NCI-H748 (cell line): ENCODE data around the gene LRRTM2.

Experiments
- DNase-seq: peaks from one replicate; lab custom pipeline; 2025; ENCODE audit not compliant: unreplicated experiment; lab: John Stamatoyannopoulos, UW

The LRRTM2 gene

GRCh38 chr5:138884094-138884493 lies 9.0 kb upstream of the LRRTM2 start:
- no peak for DNase-seq

DNA sequence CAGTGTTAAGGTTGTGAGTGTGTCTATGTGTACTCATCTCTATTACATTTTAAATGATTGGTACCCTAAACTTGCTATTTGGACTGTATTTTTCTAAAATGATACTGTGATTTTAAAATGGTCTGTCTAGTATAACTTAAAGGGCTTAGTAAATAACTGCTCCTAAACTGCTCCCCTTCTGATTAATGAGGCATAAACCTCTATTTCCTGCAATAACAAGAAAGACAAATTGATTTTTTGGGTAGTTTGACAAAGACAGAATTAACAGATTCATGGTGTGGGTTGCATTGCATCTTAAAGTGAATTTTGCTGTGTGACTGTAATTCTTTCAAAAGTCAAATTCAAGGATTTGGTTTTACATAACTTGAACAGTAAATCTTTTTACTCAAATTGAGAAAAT lies 8.1 kb upstream of the LRRTM2 start:
- no peak for DNase-seq

DNA sequence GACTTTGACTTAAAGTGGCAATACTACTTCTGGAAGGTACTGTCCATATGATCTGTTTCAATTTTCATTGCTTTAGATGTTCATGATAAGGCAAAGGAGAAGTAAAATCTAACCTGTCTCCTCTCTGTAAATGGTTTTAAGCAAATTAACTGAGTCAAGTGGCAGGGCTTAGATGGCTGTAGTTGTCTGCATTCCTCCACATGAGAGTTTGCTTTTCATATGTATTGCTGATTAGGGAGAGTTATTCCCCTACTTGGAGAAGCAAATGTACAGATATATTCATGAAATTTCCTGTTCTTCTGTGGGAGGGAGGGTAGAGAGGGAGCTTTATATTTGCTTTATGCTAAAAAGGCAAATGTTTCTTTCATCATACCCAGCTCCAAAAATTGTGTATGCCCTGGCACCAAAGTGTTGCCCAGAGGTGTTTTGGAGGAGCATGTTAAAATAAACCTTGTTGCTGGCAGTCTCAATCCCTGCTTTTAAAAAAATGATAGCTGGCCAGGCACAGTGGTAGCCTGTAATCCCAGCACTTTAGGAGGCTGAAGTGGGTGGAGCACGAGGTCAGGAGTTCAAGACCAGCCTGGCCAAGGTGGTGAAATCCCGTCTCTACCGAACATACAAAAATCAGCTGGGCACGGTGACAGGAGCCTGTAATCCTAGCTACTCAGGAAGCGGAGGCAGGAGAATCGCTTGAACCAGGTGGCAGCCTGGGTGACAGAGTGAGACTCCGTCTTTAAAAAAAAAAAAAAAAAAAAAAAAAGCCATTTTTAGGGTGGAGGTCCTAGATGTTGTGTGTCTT lies 3.5 kb upstream of the LRRTM2 start:
- no peak for DNase-seq

DNA sequence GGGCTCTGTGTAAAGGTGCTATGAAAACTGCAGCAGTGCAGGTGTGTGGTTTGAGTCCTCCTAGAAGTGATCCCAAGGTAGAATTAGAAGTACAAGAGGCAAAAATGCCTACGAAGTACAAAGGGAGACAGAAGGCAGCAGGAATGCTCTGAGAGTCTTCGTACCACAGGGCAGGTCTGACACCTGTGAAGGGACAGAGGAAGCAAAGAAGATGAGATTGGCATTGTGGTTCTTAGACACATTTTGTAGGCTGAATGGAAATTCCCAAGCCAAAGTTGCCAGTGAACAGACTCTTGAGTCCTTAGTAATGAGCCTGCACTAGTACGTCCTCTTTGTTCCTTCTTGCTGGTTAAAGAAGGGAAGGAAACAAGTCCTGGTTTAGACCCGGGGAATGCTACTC lies 1.7 kb upstream of the LRRTM2 start:
- DNase-seq, result no peak

DNA sequence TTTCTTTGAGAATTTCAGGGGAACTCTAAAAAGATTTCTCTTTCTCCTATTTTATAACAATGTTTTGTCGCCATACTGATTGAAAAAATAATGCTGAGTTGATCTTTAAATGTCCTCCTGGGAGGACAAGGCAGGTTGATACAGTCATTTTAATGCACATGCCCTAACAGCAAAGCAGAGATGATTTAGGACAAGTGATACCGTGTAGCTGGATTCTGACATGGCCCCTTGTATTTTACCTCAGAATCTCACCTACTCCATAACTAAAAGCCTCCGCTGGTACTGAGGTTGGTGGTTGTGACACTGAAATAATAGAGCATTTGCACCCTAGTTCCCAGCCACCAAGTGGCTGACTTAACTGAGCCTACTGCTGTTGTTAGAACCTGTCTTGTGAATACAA lies 811 bp upstream of the LRRTM2 start:
- DNase-seq, result no peak

DNA sequence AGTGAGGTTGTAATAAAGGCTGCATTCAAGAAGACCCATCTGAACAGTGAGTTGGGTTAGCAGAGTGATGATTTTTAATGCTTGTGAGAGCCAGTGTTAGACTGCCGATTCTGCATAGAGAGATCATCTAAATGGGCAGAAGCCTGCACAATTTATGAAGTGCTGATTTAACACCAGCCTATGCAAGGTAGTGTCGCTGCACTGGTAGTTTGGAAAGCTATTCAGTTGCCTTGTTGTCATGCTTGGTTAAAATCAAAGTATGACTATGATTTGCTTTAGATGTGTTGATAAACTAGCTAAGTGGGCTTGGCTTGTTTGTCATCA lies 379 bp upstream of the LRRTM2 start:
- no peak for DNase-seq

- DNase-seq, result no peak
Observed at GRCh38 chr5:138874241-138874640, 894 bp downstream of the LRRTM2 start.

DNA sequence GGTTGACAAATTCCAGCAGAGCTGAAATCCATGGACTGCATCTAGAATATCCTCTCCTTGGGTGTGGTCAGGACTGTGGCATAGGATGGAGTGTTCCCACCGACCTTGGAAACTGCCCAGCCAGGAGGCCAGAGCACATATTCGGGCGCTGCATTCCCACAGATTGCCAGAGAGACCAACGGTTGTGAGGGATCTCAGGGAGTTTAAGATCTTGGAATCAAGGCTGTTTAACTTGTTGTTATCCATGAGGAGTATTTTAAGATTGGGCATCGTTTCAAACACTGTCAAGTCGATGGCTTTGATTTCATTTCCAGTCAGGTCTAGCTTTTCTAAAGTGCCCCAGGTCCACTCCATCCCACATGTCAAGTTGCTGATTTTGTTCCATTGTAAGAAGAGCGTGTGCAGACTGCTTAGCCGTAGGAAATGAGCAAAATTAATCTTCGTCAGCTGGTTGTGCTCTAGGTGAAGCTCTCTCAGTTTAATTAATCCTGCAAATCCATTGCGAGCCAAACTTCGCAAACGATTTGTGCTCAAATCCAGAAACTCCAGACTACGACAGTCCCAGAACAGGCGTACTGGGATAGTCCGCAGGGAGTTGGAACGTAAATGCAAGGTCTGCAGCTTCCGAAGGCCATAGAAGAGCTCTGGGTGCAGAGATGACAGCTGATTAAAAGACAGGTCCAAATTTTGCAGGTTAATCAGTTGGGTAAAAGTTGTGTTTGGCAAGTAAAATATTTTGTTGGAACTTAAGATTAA lies 1.5 kb downstream of the LRRTM2 start:
- DNase-seq, result no peak

DNA sequence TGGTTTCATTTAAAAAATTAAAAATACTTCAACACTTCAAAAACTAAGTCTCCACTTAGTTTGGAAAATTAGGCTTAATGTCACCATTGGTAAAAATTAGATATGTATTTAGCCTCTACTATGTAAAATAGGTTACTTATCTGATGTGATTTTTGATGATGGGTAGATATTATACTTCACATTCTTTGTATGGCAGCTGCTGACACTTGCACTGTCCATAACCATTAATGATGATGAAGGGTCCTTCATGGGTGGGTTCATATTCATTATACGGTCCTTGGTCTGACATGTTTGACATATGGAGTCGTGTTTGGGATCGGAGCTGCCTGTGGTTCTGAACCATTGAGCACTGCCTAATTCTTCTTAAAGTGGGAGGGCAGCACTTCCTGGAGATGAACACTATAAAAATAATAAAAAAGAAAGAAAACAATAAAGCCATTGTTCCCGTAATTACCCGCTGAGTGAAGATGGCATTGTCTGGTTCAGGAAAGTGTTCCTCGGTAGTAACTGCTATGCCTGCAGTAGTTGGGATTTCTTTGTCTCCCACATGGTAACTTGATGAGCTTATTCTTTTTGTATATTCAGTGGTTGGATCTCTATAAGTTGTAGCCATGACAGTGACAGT lies 2.2 kb downstream of the LRRTM2 start:
- DNase-seq, result peak; percentile 48

DNA sequence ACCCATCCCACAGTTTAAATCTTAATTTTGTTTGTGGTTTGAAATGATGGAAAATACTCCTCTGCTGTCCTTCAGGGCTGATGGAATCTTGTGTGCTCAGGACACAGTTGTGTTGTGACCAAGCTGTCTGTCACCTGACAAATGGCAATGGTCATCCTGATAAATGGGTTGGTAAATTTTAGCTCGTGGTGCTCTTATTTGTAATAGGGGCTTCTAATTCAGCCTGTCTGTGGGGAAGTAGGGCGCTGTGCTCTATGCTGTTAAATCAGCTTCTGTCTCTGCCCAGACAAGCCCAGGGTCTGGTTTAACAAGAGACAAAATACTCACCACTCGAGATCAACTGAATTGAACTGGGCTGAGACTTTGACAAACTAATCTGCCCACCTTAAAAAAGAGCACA lies 4.5 kb downstream of the LRRTM2 start:
- DNase-seq, result peak; percentile 6

DNA sequence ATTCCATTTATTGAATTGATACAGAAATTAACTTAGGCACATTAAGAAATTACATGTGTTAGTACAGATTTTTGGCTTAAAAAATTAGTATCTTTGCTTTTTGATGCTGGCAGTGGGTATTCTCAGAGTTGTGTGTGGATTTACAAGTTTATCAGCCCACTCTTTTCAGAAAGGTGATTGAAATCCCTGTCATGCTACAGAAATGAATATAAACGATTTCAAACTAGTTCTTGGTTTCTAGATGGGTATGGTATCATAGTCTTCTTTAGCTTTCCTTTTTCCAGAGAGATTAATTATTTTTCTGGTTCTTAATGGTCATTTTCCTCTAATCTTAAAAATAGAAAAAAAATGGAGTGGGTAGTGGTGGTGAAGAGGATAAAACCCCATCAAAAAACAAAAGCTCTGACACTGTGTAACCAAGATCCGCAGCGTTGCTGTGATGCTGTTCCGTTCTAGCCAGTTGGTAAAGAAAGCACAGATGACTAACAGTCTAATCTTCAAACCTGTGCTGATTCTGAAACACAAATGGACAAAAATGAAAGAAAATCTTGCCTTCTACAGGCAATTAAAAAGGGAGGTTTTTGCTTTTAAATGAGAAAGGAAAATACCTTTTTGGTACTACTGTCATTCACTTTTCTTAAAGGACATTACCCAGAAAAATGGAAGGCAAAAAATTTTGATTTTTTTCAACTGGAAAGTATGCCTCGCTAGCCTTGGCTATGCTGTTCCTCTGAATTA lies 5.2 kb downstream of the LRRTM2 start:
- DNase-seq, result no peak

GRCh38 chr5:138869038-138869437 lies 6.1 kb downstream of the LRRTM2 start:
- DNase-seq, result no peak

- DNase-seq, result no peak
Observed at GRCh38 chr5:138867011-138867410, 8.1 kb downstream of the LRRTM2 start.

GRCh38 chr5:138853132-138853531 lies 22.0 kb downstream of the LRRTM2 start:
- no peak for DNase-seq

GRCh38 chr5:138850865-138851435 lies 24.2 kb downstream of the LRRTM2 start:
- no peak for DNase-seq

GRCh38 chr5:138849882-138850281 lies 25.3 kb downstream of the LRRTM2 start:
- DNase-seq, result no peak

GRCh38 chr5:138849439-138849838 lies 25.7 kb downstream of the LRRTM2 start:
- no peak for DNase-seq

DNA sequence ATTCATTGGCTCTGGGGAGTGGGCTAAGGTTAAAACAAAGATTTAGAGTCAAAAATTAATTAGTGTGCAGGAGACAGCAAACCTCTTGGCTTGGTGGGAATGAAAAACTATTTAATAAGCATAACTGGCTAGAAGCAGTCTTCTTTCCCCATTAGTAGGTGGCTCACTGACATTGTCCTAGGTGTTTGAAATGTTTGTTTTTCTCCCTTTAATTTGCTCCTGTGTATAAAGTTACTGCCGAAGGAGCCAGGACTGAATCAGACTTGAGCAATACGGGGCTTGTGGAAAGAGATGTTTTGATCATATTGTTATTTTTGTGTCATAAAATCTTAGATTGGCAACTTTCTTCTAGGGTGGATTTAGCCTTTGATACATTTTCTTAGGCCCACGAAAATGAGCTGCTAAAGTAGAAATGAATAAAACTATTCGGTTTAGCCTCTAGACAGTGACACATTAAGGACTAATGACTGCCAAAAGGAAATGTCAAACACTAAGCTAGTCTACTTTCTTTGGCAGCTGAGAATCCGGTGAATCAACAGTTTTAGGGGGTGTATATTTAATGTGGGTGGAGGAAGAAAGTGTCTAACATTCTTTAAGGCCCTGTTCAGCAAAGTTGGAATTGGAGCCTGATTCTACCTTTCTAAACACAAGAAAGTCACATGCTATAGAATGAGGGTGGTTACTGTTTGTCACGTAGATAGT lies 30.2 kb downstream of the LRRTM2 start:
- no peak for DNase-seq

GRCh38 chr5:138844125-138844461 lies 31.0 kb downstream of the LRRTM2 start:
- DNase-seq, result no peak

DNA sequence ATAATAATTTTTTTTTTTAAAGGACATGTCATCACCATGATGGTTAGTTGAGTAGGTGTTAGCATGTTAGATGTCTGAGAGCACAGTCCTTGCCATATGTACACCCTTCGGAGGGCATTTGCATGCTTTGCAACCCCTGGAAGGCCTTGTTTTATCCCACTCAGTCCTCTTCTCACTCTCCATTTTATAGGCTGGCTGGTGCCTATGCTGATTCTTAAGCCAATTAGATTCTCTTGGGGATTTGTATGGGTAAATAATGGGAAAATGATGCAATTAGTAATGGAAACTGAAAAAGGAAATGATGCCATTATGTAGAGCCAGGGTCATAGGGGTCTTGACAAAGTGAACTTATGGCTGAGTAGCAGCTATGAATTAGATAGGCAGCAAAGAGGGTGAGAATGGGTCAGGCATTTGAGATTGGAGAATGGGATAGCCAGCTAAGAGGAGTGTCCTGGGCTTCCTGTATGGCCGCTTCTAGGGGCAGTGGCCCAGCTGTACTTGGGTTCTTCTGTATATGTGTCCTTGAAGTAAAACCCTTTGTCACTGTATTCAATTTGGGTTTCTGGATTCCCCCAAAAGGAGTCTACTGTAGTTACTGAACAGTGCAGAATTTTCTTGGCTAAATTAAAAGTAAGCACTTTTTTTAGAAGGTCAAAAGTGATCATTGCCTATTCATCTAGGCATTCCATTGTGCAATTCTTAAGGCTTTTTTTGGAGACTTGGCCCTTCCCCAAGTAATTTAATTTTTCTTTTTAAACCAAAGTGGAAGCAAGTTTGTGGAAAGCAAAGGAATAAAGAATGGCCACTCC lies 31.6 kb downstream of the LRRTM2 start:
- DNase-seq, result no peak
